HL-60 (cell line): Measurements from ENCODE around the gene ECHS1.

Experiments
- DNase-seq, 2 experiments: peaks; one replicate each; pipeline ENCODE4 v3.0.0-alpha.2; 2010 to 2020; ENCODE audit warnings: low read depth in 1 of 2, low spot score in 1 of 2
- H3K27ac ChIP-seq: fragments of 250-450 bp; sonication (Bioruptor Pico); replicated peaks from 2 replicates; pipeline ENCODE4 v1.5.1; 2020; ENCODE audit warnings: mild to moderate bottlenecking, moderate library complexity
- H3K27me3 ChIP-seq: fragments of 250-450 bp; sonication (Bioruptor Pico); 2 replicates; pipeline ENCODE4 v1.5.1; 2021; ENCODE audit warnings: mild to moderate bottlenecking, moderate library complexity; ENCODE audit not compliant: insufficient read depth, poor library complexity, severe bottlenecking
- H3K4me3 ChIP-seq: replicated peaks from 2 replicates; pipeline ENCODE4 v1.5.1; 2011; ENCODE audit warnings: mild to moderate bottlenecking, control low read depth, low read length; ENCODE audit not compliant: insufficient read depth
- CTCF ChIP-seq: IDR thresholded peaks from one replicate; pipeline ENCODE4 v1.5.1; 2011; ENCODE audit warnings: low read length, control low read depth, inconsistent platforms; ENCODE audit not compliant: insufficient read depth
- GABPA ChIP-seq: IDR thresholded peaks from 2 replicates; pipeline ENCODE4 v1.6.1; 2012; ENCODE audit warnings: low read depth
- POLR2AphosphoS5 ChIP-seq: IDR thresholded peaks from 2 replicates; pipeline ENCODE4 v1.6.1; 2012; ENCODE audit warnings: low read depth
- REST ChIP-seq: IDR thresholded peaks from 2 replicates; pipeline ENCODE4 v1.6.1; 2012; ENCODE audit warnings: low read depth; ENCODE audit not compliant: insufficient replicate concordance
- SPI1 ChIP-seq: IDR thresholded peaks from 2 replicates; pipeline ENCODE4 v1.6.1; 2012; ENCODE audit warnings: low read depth, mild to moderate bottlenecking, borderline replicate concordance

The ECHS1 gene

DNA sequence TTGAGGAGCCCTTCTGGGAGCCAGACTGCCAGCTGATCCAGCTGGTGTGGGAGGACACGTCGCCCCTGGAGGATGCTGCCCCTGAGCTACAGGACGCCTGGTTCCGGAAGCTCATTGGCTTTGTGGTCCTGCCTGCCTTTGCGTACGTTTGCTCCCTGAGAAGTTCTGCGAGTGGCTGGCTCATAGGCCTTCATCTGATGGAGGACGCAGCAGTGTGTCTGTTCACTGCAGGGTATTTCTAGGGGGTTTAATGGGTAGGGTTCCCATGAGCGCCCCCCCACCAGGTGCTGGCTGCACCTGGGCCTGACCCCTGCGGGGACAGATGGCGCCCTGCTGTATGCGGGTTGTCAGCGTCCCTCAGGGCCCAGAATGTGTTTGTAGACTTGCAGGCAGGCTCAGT lies 10.9 kb upstream of the ECHS1 start:
- no peak overlapping the region for H3K4me3 ChIP-seq
- no peak for DNase-seq
- peaks cover 4% of the 10 kb centered on the region for H3K27me3 ChIP-seq
- no peak overlapping the region for H3K27ac ChIP-seq
- TF ChIP-seq CTCF (no peak), REST (no peak), SPI1 (no peak), GABPA (no peak), POLR2AphosphoS5 (no peak)

DNA sequence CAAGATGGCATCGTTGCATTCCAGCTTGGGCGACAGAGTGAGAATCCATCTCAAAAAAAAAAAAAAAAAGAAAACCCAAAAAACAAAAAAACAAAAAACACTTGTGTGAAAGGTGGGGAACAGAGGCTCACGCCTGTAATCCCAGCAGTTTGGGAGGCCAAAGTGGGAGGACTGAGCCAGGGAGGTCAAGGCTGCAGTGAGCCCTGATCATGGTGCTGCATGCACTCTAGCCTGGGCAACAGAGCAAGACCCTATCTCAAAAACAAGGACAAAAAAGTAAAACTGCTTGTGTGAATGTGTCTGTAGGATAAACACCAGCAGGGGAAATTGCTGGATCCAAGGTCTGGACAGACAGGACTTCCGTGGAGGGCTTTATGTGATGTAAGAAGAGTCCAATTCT lies 10.4 kb upstream of the ECHS1 start:
- Histone ChIP-seq H3K4me3 (no peak overlapping the region), H3K27me3 (peaks cover 4% of the 10 kb centered on the region), H3K27ac (no peak overlapping the region)
- no peak for DNase-seq
- TF ChIP-seq REST (no peak), SPI1 (no peak), POLR2AphosphoS5 (no peak), CTCF (no peak), GABPA (no peak)

GRCh38 chr10:133381036-133381435 lies 7.9 kb upstream of the ECHS1 start:
- TF ChIP-seq SPI1 (no peak), GABPA (no peak), POLR2AphosphoS5 (no peak), CTCF (no peak), REST (no peak)
- Histone ChIP-seq H3K27ac (no peak overlapping the region), H3K4me3 (no peak overlapping the region), H3K27me3 (peaks cover 4% of the 10 kb centered on the region)
- DNase-seq: no peak
